WERI-Rb-1 (cell line): Measurements from ENCODE around the gene HSPA1B.

Source experiments
- DNase-seq: peaks from one replicate; pipeline ENCODE4 v3.0.0-alpha.2; 2020
- H3K27ac ChIP-seq: fragments of 250-450 bp; sonication (Bioruptor Pico); 2 replicates; pipeline ENCODE4 v1.5.1; 2020; ENCODE audit warnings: mild to moderate bottlenecking, moderate library complexity
- H3K27me3 ChIP-seq: fragments of 250-450 bp; sonication (Bioruptor Pico); 2 replicates; pipeline ENCODE4 v1.5.1; 2021; ENCODE audit warnings: mild to moderate bottlenecking, low read depth, moderate library complexity; ENCODE audit not compliant: insufficient read depth, severe bottlenecking
- H3K36me3 ChIP-seq: fragments of 250-450 bp; sonication (Bioruptor Pico); 2 replicates; pipeline ENCODE4 v1.5.1; 2020; ENCODE audit warnings: mild to moderate bottlenecking, moderate library complexity
- H3K4me3 ChIP-seq: 2 replicates; pipeline ENCODE4 v1.5.1; 2011; ENCODE audit warnings: low read depth, mild to moderate bottlenecking, control low read depth, low read length
- H3K9me3 ChIP-seq: fragments of 250-450 bp; sonication (Bioruptor Pico); 2 replicates; pipeline ENCODE4 v1.5.1; 2021; ENCODE audit warnings: mild to moderate bottlenecking, moderate library complexity; ENCODE audit not compliant: severe bottlenecking
- CTCF ChIP-seq: IDR thresholded peaks from 2 replicates; pipeline ENCODE4 v1.5.1; 2011; ENCODE audit warnings: low read depth, mild to moderate bottlenecking, control low read depth, inconsistent platforms, low read length

HSPA1B gene

GRCh38 chr6:31877651-31878161, 50.2 kb downstream of the HSPA1B start:
- Histone ChIP-seq H3K4me3 (no peak overlapping the region), H3K27ac (no peak overlapping the region)
- DNase-seq: no peak

GRCh38 chr6:31878222-31878621, 50.7 kb downstream of the HSPA1B start:
- Histone ChIP-seq H3K36me3 (peaks cover 43% of the 10 kb centered on the region), H3K27me3 (no peaks in the 10 kb centered on the region), H3K4me3 (no peak overlapping the region), H3K27ac (no peak overlapping the region), H3K9me3 (no peaks in the 10 kb centered on the region)
- no peak for DNase-seq
- no peak for TF ChIP-seq CTCF

More at GRCh38 chr6:31877651-31878161, 50.2 kb downstream of the HSPA1B start:
- Histone ChIP-seq H3K36me3 (peaks cover 37% of the 10 kb centered on the region), H3K9me3 (no peaks in the 10 kb centered on the region), H3K27me3 (no peaks in the 10 kb centered on the region)
- no peak for TF ChIP-seq CTCF

GRCh38 chr6:31878726-31879125, 51.2 kb downstream of the HSPA1B start, which contains the start of gene SLC44A4:
Gene SLC44A4 (minus strand): TSS chr6:31878997. CDS start chr6:31878980, 17 bp downstream.
- Histone ChIP-seq H3K4me3 (no peak within 1 kb of the TSS), H3K9me3 (no peaks in the 10 kb centered on the region), H3K36me3 (peaks cover 48% of the 10 kb centered on the region), H3K27me3 (no peaks in the 10 kb centered on the region), H3K27ac (no peak within 1 kb of the TSS)
- DNase-seq: no peak
- TF ChIP-seq CTCF: no peak

GRCh38 chr6:31879143-31879542, 51.6 kb downstream of the HSPA1B start:
- H3K36me3 ChIP-seq: peaks cover 52% of the 10 kb centered on the region

More at GRCh38 chr6:31879143-31879542, 51.6 kb downstream of the HSPA1B start:
- no peak overlapping the region for H3K4me3 ChIP-seq
- H3K27ac ChIP-seq: no peak overlapping the region
- H3K9me3 ChIP-seq: no peaks in the 10 kb centered on the region
- no peak for DNase-seq
- H3K27me3 ChIP-seq: no peaks in the 10 kb centered on the region
- no peak for TF ChIP-seq CTCF
